Stimulated activated CD8-positive, alpha-beta memory T cell treated with anti-CD3 and anti-CD28 coated beads, Interleukin-15, amount 100 ng/mL, for 4 hours (primary cell): ENCODE results near the gene MBP.

ENCODE experiments used
- DNase-seq, 2 donors: peaks; one replicate each; pipeline ENCODE4 v3.0.0-alpha.2; 2020; ENCODE audit warnings: low read depth in 2 of 2

Gene MBP

GRCh38 chr18:77114415-77115191, 18.0 kb downstream of the MBP start:
- DNase-seq: no peak

- DNase-seq: no peak
Observed at GRCh38 chr18:77114152-77114414, 18.5 kb downstream of the MBP start.

- DNase-seq: no peak
Observed at GRCh38 chr18:77113361-77114151, 19.0 kb downstream of the MBP start.

GRCh38 chr18:77112747-77113092, 19.9 kb downstream of the MBP start:
- no peak for DNase-seq

GRCh38 chr18:77111951-77112746, 20.4 kb downstream of the MBP start:
- DNase-seq: no peak

- DNase-seq: no peak
Observed at GRCh38 chr18:77111449-77111848, 21.1 kb downstream of the MBP start.

- DNase-seq: no peak
Observed at GRCh38 chr18:77110936-77111335, 21.6 kb downstream of the MBP start.

GRCh38 chr18:77110400-77110799, 22.2 kb downstream of the MBP start:
- DNase-seq: no peak

GRCh38 chr18:77109648-77110019, 22.9 kb downstream of the MBP start:
- DNase-seq: no peak

- DNase-seq: no peak
Observed at GRCh38 chr18:77108821-77109647, 23.5 kb downstream of the MBP start.

GRCh38 chr18:77108001-77108692, 24.4 kb downstream of the MBP start:
- DNase-seq: no peak

GRCh38 chr18:77107292-77107691, 25.3 kb downstream of the MBP start:
- no peak for DNase-seq

- DNase-seq: peak; percentile 63 to 78
Observed at GRCh38 chr18:77106331-77106730, 26.3 kb downstream of the MBP start.

GRCh38 chr18:77105680-77106079, 26.9 kb downstream of the MBP start:
- no peak for DNase-seq

GRCh38 chr18:77105028-77105427, 27.6 kb downstream of the MBP start:
- DNase-seq: no peak

- DNase-seq: no peak
Observed at GRCh38 chr18:77103991-77104531, 28.5 kb downstream of the MBP start.

GRCh38 chr18:77103187-77103850, 29.3 kb downstream of the MBP start:
- no peak for DNase-seq

GRCh38 chr18:77102259-77103040, 30.1 kb downstream of the MBP start:
- no peak for DNase-seq

- peak in 1 of 2 donors; percentile 41 for DNase-seq
Observed at GRCh38 chr18:77101410-77102258, 30.9 kb downstream of the MBP start.
